Stimulated activated CD8-positive, alpha-beta memory T cell treated with anti-CD3 and anti-CD28 coated beads, Interleukin-7, amount 100 ng/mL, for 1 hour (primary cell): ENCODE data around the gene CTSD.

Source experiments
- DNase-seq, 2 donors: peaks; one replicate each; pipeline ENCODE4 v3.0.0-alpha.2; 2020; ENCODE audit warnings: low read depth in 2 of 2

The CTSD gene

DNA sequence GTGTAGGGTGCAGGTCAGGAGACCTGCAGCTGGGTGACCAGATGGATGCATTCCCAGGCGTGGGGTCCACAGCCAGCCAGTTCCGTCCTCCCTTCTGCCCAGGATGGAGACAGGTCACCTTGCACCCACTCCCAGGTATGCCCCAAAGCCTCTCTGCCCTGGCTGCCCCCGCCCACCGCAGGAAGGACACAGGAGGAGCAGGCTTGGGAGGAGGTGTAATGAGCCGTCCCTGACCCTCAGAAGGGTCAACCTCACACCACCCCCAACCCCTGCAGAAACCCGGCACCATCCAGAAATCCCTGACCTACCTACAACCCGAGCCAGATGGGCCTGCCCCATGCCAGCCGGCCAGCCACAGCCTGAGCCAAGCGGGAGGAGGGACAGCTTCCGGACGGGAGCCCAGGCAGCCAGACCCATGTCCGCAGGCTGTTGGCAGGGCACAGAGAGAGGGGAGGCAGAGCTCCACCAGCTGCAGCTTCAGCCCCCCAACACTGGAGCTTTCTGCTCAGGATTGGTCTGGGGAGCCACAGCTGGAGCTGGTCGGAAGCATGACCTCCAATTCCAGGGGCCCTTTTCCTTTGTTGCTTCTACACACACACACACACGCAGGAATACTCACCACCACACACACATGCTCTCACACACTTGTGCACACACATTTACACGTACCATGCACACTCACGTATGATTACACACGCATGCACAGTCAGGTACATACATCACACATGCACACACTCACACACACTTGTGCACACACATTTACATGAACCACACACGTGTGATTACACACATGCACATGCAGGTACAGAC, 18.6 kb downstream of the CTSD start:
- no peak for DNase-seq

DNA sequence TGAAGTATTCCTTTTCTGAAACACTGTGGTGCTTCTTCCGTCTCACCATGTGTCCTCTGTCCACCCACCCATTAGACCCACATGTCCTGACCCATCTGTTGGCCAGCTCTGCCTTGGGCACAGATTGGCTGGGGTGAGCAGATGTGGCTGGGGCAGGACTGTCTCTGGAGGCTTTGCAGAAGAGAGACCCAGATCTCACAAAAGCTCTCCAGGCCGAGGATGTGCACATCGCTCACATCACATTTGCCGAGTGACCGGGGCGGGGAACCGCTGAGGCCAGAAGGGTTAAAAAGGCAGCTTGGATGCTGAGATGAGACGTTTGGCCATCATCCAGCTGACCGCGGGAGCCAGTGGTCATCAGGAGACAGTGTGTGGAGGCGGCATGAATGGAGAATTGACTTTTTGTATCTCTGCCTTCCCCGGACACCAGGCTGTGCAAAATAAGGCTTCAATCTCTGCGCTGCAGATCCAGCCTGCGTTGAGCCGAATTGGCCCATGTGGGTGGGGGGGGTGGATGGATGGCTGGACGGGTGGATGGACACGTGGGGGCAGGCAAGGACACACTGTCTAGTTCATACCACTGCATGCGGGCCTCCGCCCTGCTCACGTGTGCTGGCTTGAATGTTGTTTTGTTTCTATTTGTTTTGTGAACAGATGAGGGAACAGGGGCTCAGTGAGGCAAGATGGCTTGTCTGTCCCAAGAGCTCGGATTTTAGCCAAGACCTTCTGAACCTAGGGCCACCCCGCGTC, 19.4 kb downstream of the CTSD start:
- no peak for DNase-seq

DNA sequence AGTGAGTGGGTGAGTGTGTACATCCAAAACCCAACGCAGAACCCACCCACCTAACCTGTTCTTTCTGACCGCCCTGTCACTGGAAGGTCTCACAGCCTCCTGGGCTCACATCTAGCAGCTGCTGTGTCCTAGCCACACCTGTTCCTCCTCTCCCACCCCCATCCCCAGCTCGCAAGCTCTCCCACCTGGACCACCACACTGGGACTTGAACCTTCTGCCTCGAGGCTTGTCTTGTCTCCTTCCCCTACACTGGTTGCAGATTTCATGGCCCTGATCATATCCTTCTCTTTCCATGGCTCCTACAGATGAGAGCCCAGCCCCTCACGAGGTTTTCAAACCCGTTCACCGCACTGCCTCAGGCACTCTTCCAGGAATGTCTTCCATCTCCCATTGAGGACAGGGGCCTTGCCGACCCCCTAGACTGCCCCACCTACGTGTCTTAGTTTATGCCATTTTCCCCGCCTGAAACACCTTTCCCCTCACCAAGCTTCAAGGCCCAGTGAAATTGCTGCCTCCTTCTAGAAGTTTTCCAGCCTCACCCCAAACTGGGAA, 20.1 kb downstream of the CTSD start:
- DNase-seq = no peak

DNA sequence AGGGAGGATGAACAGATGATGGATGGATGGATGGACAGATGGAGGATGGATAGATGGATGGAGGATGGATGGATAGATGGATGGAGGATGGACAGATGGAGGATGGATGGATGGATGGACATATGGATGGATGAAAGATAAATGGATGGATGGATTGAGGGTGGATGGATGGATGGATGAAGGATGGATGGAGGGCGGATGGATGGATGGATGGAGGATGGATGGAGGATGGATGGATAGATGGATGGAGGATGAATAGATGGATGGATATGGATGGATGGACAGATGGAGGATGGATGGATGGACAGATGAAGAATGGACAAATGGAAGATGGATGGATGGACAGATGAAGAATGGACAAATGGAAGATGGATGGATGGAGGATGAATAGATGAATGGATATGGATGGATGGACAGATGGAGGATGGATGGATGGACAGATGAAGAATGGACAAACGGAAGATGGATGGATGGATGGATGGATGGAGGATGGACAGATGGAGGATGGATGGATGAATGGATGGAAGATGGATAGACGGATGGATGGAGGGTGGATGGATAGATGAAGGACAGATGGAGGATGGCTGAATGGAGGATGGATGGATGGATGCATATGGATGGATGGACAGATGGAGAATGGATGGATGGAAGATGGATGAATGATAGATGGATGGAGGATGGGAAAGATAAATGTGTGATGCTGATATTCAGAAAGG, 20.7 kb downstream of the CTSD start:
- DNase-seq = no peak

DNA sequence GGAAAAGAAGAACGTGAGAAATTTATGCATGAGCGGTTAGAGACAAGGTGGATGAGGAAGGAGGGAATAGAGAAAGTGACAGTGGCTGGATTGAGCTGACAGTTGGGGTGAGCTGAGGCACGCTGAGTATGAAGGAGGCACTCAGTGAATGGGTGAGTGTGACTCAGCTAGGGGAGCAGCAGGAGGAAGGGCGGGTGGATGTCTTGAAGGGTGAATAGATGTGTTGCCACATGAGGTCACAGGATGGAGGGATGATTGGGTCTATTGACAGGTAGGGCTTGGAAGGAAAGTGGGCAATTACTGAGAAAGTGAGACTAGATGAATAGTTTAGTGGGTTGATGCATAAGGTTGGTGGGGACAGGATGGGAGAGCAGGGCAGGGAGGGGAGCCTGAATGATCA, 21.4 kb downstream of the CTSD start:
- DNase-seq = no peak

DNA sequence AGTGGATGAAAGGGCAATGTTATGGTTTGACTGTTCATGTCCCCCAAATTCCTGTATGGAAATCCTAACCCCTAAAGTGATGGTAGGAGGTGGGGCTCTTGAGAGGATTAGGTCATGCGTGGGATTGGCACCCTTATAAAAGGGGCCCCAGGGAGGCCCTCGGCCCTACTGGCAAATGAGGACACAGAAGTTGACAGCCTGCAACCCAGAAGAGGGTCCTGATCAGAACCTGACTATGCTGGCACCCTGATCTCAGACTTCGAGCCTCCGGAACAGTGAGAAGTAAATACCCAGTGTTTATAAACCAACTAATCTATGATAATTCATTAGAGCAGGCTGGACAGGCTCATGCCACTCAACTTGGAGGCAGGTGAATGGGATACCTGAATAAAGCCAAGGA, 22.0 kb downstream of the CTSD start:
- DNase-seq = no peak

DNA sequence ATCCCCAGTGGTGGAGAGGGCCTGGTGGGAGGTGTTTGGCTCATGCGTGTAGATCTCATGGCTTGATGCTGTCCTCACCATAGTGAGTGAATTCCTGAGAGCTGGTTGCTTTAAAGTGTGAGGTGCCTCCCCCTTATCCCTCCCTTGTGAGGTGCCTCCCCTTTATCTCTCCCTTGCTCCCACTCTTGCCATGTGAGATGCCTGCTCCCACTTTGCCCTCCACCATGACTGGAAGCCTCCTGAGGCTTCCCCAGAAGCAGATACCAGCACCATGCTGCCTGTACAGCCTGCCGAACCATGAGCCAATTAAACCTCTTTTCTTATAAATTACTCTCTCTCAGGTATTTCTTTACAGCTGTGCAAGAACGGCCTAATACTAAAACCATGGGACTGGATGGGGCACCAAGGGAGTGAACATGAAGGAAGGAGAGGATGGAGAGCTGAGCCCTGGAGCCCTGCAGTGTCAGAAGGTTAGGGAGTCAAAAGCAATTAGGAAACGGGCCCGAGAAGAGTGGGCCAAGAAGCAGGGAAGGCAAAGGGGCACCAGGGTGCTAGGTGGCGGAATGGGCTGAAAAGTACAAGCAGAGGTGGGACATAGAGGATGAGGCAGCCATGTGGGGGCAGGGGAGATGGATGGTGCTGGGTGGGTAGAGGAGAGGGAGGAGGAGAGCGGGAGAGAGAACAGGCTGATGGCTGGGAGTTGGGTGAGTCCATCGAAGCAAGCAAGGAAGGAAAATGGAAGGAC, 22.8 kb downstream of the CTSD start:
- no peak for DNase-seq

DNA sequence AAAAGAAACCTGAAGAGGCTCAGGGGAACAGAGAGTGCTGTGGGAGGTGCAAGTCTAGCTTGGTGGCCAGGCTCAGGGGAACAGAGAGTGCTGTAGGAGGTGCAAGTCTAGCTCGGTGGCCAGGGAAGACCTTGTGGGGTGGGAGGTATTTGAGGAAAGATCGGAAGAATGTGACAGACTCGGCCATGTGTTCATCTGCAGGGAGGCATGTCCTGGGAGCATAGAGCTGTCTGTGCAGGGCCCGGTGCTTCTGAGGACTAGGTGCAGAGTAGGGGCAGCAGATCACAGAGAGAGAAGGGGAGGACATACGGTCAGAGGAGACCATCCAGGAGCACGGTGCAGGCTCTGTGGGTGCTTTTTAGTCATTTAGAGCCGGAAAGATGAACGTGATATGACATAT, 24.2 kb downstream of the CTSD start:
- DNase-seq = no peak

DNA sequence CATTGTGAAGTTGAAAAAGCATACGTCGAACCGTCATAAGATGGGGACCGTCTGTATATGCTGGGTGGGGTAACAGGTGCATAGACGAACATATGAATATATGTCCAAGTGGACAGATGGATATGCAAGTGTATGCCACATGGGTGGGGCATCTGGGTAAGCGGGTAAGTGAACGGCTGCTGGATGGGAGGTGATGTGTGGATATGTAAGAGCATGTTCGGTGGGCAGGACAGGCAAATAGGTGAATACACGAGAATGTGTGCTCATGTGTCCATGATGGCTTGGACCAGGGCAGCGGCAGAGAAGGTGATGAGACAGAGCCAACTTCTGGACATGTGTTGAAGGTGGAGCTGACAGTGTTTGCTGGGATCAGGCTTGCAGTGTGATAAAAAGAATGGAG, 25.3 kb downstream of the CTSD start:
- DNase-seq = no peak

DNA sequence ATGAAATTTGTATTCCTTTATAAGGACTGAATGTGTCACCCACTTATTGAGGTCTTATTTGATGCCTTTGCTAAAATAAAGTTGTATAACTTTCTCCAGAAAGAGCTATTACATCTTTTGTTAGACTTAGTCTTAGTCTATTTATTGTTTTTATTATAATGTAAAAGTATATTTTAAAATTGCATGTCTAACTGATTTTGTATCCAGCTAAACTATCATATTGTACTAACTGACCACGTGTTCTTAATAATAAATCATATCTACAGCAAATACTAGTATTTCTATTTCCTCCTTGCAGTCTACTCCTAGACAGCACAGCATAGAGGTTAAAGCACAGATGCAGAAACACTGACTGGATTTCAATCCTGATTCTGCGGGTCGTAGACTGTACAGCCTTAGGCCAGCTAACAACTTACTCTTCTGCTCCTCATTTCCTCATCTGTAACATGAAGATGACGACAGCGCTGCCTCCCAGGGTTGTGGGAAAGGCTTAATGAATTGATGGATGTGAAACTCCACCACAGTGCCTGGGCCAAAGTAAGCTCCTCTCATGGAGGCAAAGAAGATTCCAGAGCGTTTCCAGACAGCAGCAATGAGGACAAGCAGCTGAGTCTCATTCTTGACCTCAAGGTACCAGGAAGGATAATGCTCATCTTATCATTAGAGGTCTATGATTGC, 26.5 kb downstream of the CTSD start:
- DNase-seq = no peak

DNA sequence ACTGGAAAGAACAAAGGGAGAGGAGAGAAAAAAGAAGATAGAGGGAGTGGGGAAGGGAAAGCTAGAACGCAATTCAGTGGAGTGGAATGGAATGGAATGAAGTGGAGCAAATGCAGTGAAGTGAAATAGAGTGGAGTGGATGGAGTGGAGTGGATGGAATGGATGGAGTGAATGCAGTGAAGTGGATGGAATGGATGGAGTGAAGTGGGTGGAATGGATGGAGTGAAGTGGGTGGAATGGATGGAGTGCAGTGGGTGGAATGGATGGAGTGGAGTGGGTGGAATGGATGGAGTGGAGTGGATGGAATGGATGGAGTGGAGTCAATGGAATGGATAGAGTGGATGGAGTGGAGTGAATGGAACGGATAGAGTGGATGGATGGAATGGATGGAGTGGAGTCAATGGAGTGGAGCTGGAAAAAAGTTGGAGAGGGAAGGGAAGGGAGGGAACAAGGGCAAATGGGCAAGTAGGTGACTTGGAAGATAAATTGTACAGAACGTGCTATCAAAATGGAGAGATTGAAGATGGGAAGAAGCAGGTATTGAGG, 27.2 kb downstream of the CTSD start:
- no peak for DNase-seq

DNA sequence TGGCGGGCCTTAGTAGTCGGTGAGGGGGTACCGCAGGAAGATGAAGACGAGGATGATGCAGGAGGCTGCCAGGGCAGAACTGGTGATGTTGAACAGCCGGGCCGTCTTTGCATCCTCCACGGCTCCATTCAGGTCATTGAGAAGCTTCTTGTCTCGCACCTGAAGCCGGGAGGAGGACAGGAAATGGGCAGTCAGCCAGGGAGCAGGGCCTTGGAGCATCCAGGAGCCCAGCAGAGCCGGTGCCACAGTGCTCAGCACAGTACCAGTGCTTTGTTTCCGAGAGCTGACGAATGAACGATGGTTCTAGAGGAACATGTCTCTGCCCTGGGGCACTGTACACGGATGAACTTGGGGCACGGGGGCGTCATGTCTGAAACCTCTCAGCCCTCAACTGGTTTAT, 28.5 kb downstream of the CTSD start:
- DNase-seq = no peak

DNA sequence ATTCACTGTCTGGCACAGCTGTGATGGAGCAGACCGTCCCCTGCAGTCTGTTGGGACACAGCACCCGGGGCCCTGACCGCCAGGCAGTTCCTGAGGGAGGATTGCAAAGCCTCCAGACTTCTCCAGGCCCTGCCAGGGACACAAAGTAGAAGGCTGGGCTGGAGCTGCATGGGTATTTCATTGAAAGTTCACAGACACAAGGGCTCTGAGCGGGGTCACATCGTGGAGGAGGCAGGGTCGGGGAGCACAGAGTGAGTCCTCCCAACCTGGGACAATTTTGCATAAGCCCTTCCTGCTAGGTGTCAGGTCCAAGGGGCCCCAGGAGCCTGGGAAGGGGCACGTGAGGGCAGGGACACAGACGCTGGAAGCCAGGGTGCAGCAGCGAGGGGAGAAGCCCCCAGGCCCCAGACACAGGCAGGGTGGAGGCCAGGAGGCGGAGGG, 29.1 kb downstream of the CTSD start:
- DNase-seq = no peak

DNA sequence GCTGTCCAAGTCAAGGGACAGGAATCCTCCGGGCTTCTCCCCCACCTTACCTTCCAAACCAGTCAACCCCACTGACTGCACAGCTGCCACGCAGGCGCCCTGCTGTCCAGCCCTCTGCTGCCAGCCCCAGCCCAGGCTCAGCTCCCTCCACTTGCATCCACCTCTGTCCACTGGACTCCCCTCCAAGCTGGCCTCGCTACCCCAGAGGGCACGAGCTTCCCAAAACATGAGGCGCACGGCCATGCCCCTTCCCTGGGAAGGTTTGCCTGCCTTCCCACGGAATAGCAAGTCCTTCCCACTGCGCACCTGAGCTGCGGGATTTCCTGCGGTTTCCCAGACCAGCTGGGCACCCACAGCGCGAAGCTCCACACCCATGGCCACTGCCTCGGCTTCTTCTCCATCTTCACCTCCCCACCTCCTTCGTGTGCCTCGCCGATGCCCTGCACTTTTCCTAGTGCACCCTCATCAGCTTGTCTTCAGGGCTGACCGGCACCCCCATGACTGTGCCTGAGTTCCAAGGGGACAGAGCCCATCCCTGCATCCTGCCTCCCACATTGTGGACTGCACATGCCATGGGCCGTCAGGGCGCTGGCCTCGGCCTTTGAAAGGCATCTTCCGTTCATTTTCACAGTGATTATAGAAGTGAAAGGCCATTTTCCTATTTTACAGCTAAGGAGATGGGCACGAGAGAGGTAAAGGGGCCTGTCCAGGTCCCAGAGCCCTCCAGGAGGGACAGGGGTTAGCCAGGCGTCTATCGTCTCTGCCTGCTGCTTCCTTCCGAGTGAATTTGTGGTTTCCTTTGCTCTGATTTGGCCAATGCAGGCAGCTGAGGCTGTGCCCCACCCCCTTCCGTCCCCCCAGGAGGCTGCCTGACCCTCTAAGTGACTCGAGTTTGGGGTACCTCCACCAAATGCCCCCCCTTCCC, 29.7 kb downstream of the CTSD start:
- no peak for DNase-seq

DNA sequence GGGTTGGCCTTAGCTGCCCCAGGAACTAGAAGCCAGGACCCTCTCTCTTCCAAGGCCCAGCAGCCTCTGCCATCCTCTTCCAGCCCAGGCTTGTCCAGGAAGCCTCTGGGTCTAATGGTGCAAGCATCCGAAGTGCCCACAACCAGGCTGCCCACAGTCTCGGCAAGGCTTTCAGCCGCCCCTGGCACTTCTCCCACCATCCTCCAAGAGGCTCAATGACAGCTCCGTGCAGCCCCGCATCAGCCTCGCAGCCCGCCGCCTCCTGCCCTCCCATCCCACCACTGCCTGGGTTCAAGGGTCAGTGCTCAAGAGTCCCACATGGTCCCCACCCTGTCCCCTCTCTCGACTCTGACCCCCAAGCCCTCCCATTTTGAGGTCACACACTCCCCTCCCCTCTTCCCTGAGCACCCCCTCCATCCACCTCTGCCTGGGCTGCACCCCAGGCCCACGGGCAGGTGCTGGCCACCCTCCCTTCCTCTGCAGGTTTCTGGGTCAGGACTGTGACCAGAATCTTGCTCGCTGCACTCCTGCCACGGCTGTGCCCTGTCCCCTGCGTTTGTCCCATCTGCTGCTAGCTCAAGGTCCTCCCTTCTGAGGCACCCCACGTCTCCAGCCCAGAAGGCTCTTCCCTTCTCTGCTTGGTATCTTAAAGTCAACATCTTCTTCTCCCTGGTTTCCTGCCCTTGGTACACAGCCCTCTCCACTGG, 30.6 kb downstream of the CTSD start:
- DNase-seq = no peak

DNA sequence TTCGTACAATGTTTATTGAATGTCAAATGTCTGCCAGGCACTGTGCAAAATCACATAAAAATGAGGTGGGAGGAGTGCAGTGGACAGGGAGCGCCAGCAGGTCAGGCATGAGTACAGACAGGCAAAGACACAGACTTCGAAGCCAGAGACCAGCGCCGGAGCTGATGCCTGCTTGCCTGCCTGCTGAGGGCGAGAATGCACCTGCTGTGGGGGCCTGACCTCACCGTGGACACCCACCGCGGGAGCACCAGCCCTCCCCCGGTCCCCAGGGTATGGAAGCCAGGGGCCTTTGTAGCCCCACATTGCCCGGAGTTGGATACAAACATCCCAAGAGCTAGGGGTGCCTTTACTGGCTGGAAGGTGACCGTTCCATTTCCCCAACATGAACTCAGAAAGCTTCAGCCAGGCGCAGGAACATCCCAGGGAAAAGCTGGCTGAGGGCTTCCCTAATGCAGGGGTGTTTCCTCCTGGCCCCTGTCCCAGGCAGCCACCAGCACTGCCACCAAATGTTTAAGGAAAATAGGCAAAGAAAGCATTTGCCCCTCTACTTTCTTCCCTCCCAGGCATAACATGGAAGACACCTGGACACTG, 31.2 kb downstream of the CTSD start:
- DNase-seq = no peak

DNA sequence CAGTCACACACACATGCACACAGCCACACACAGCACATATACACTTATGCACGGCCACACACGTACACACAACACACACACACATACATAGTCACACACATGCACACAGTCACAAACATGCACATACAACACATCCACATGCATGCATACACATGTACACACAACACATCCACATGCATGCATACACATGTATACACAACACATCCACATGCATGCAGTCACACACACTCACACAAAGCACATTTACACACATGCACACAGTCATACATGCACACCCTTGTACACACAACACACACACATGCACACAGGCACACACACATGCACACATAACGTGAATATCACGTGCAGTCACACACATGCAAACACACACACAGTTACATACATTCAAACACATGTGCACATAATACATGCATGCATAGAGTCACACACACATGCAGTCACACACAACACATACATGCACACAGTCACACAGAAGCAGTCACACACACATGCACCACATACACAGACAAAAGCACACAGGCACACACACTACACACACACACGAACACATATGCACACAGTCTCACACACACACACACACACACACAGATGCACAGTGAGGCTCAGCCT, 32.2 kb downstream of the CTSD start:
- DNase-seq = no peak

DNA sequence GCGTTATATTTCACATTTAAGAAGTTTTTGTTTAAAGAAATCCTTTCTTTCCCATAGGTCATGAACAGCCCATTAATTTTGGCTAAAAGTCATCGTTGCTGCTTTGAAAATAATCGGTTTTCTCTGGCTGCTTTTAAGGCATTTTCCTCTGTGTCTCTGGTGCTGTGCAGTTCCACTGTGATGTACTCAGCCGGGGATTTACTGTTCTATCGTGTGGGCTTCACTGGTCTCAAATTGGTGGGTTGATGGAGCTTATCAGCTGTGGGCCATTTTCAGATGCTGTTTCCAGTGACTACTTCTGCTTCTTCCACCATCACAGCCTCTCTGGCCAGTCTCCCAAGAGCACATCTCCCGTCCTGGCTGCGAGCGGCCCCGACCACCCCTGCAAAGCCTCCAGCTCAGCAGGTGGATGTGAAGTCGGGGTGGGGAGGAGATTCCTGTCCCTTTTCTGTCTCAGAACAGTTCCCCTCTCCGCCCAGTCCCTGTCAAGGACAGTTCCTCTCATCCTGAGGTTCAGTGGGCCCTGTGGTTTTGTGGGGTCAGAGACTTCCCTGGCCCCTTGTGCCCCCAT, 33.6 kb downstream of the CTSD start:
- DNase-seq = no peak
